ENCODE results near the gene PRND.

Gene PRND

GRCh38 chr20:4685923-4686221 is 35.8 kb upstream of the PRND start:
- TF ChIP-seq EZH2phosphoT487 (IDR thresholded peaks at IDR 0.05; ENCODE audit: low read length) (no peak), EZH2 (optimal IDR thresholded peaks at IDR 0.05; ENCODE audit: low read depth, low read length) (no peak), CTCF (IDR thresholded peaks at IDR 0.05; ENCODE audit: low read length) (no peak)
- H3K9ac ChIP-seq (ENCODE audit: low read length): peak overlapping the region; percentile 62; the same call in 1 of the 2 replicates
- no peaks in the 10 kb centered on the region; the same call in 1 of the 2 replicates for H3K36me3 ChIP-seq (replicated peaks; ENCODE audit: insufficient read depth, low read length)

GRCh38 chr20:4688305-4688704 is 33.4 kb upstream of the PRND start:
- Histone ChIP-seq H3K79me2 (ENCODE audit: low read length) (peaks cover 66% of the 10 kb centered on the region), H3K9me2 (replicated peaks; ENCODE audit: insufficient read depth, low read length) (no peaks in the 10 kb centered on the region), H4K20me1 (ENCODE audit: insufficient read depth, low read length) (peaks cover 5% of the 10 kb centered on the region; the same call in 1 of the 2 replicates), H3K4me1 (ENCODE audit: low read length) (peaks cover 20% of the 10 kb centered on the region), H3K4me2 (ENCODE audit: low read depth, low read length) (no peak overlapping the region), H3K27me3 (replicated peaks; ENCODE audit: insufficient read depth, low read length) (no peaks in the 10 kb centered on the region), H3F3A (ENCODE audit: insufficient read depth, low read length) (peaks cover 7% of the 10 kb centered on the region), H2AFZ (ENCODE audit: low read length) (no peak overlapping the region), H3K27ac (ENCODE audit: low read length) (no peak overlapping the region), H3K9ac (ENCODE audit: low read length) (no peak overlapping the region), H3K4me3 (ENCODE audit: low read length) (no peak overlapping the region), H3K36me3 (replicated peaks; ENCODE audit: insufficient read depth, low read length) (no peaks in the 10 kb centered on the region; the same call in 1 of the 2 replicates), H3K9me3 (replicated peaks; ENCODE audit: insufficient read depth, low read length) (no peaks in the 10 kb centered on the region)
- DNase-seq: no peak
- TF ChIP-seq CTCF (IDR thresholded peaks at IDR 0.05; ENCODE audit: low read length): no peak

More at GRCh38 chr20:4685923-4686221, 35.8 kb upstream of the PRND start:
- peaks cover 20% of the 10 kb centered on the region for H3K4me1 ChIP-seq (ENCODE audit: low read length)
- H3K4me2 ChIP-seq (ENCODE audit: low read depth, low read length): peak overlapping the region; percentile 65
- H3F3A ChIP-seq (ENCODE audit: insufficient read depth, low read length): peaks cover 7% of the 10 kb centered on the region
- no peak for DNase-seq
- H2AFZ ChIP-seq (ENCODE audit: low read length): peak overlapping the region; percentile 70
- no peaks in the 10 kb centered on the region for H3K27me3 ChIP-seq (replicated peaks; ENCODE audit: insufficient read depth, low read length)
- peak overlapping the region; percentile 36; the same call in 1 of the 2 replicates for H3K27ac ChIP-seq (ENCODE audit: low read length)
- H3K9me2 ChIP-seq (replicated peaks; ENCODE audit: insufficient read depth, low read length): no peaks in the 10 kb centered on the region
- no peaks in the 10 kb centered on the region; the same call in 1 of the 2 replicates for H4K20me1 ChIP-seq (ENCODE audit: insufficient read depth, low read length)
- H3K9me3 ChIP-seq (replicated peaks; ENCODE audit: insufficient read depth, low read length): no peaks in the 10 kb centered on the region
- peaks cover 42% of the 10 kb centered on the region for H3K79me2 ChIP-seq (ENCODE audit: low read length)
- peak overlapping the region; percentile 72 for H3K4me3 ChIP-seq (ENCODE audit: low read length)

GRCh38 chr20:4689220-4689619 is 32.5 kb upstream of the PRND start:
- Histone ChIP-seq H3K9me2 (replicated peaks; ENCODE audit: insufficient read depth, low read length) (no peaks in the 10 kb centered on the region), H4K20me1 (ENCODE audit: insufficient read depth, low read length) (peaks cover 5% of the 10 kb centered on the region; the same call in 1 of the 2 replicates), H3K4me2 (ENCODE audit: low read depth, low read length) (no peak overlapping the region), H3K4me1 (ENCODE audit: low read length) (peaks cover 20% of the 10 kb centered on the region), H3K9ac (ENCODE audit: low read length) (no peak overlapping the region), H3K9me3 (replicated peaks; ENCODE audit: insufficient read depth, low read length) (no peaks in the 10 kb centered on the region), H3K27ac (ENCODE audit: low read length) (no peak overlapping the region), H3K4me3 (ENCODE audit: low read length) (no peak overlapping the region), H3K79me2 (ENCODE audit: low read length) (peaks cover 75% of the 10 kb centered on the region), H2AFZ (ENCODE audit: low read length) (no peak overlapping the region), H3K36me3 (replicated peaks; ENCODE audit: insufficient read depth, low read length) (no peaks in the 10 kb centered on the region; the same call in 1 of the 2 replicates), H3K27me3 (replicated peaks; ENCODE audit: insufficient read depth, low read length) (no peaks in the 10 kb centered on the region), H3F3A (ENCODE audit: insufficient read depth, low read length) (peaks cover 7% of the 10 kb centered on the region)
- TF ChIP-seq CTCF (IDR thresholded peaks at IDR 0.05; ENCODE audit: low read length): no peak
- no peak for TF ChIP-seq EZH2 (optimal IDR thresholded peaks at IDR 0.05; ENCODE audit: low read depth, low read length)
- TF ChIP-seq EZH2phosphoT487 (IDR thresholded peaks at IDR 0.05; ENCODE audit: low read length): no peak
- DNase-seq: no peak

All from MM.1S (cell line).